GM18499 (cell line): Measurements from ENCODE around the gene CSF1R.
"Not testable (repeated sequence)": the region's sequence is repeated elsewhere in the genome, so short reads cannot be mapped to it uniquely, and the experiment has no call there.

ENCODE experiments used
- ATAC-seq: cut with Tn5 transposase; IDR thresholded peaks from one replicate; pipeline ENCODE4 v1.9.1; 2021; ENCODE audit warnings: moderate number of reproducible peaks; ENCODE audit not compliant: insufficient read depth, unreplicated experiment

Gene CSF1R

GRCh38 chr5:150058480-150059126 lies 27.8 kb downstream of the CSF1R start:
- ATAC-seq, result no peak

GRCh38 chr5:150057996-150058395 lies 28.4 kb downstream of the CSF1R start:
- ATAC-seq, result no peak

- ATAC-seq, result no peak
Observed at GRCh38 chr5:150057511-150057910, 28.8 kb downstream of the CSF1R start.

GRCh38 chr5:150057052-150057451 lies 29.3 kb downstream of the CSF1R start:
- ATAC-seq, result no peak

- ATAC-seq, result no peak
Observed at GRCh38 chr5:150056075-150056443, 30.3 kb downstream of the CSF1R start.

- ATAC-seq, result no peak
Observed at GRCh38 chr5:150055326-150056074, 30.9 kb downstream of the CSF1R start.

GRCh38 chr5:150054569-150054968 lies 31.8 kb downstream of the CSF1R start:
- ATAC-seq, result no peak

GRCh38 chr5:150053713-150054392 lies 32.5 kb downstream of the CSF1R start:
- ATAC-seq, result no peak

GRCh38 chr5:150052956-150053712 lies 33.2 kb downstream of the CSF1R start:
- no peak for ATAC-seq

GRCh38 chr5:150052226-150052955 lies 34.0 kb downstream of the CSF1R start:
- no peak for ATAC-seq

- no peak for ATAC-seq
Observed at GRCh38 chr5:150051657-150052195, 34.6 kb downstream of the CSF1R start.

- ATAC-seq, result not testable (repeated sequence)
Observed at GRCh38 chr5:150050172-150050811, 36.1 kb downstream of the CSF1R start.

- no peak for ATAC-seq
Observed at GRCh38 chr5:150046031-150046430, 40.3 kb downstream of the CSF1R start.

- ATAC-seq, result no peak
Observed at GRCh38 chr5:150045549-150045948, 40.8 kb downstream of the CSF1R start.

- ATAC-seq, result no peak
Observed at GRCh38 chr5:150044712-150045111, 41.6 kb downstream of the CSF1R start.

- ATAC-seq, result no peak
Observed at GRCh38 chr5:150044329-150044681, 42.0 kb downstream of the CSF1R start.

GRCh38 chr5:150043657-150044328 lies 42.6 kb downstream of the CSF1R start:
- ATAC-seq, result no peak

GRCh38 chr5:150042459-150042858 lies 43.9 kb downstream of the CSF1R start:
- ATAC-seq, result no peak

- ATAC-seq, result no peak
Observed at GRCh38 chr5:150038547-150038946, 47.8 kb downstream of the CSF1R start.
